GM12891 (cell line): ENCODE data around the gene RNF145.

Experiments used
- PAX5 ChIP-seq: IDR thresholded peaks from 2 replicates; pipeline ENCODE4 v1.6.1; 2011; ENCODE audit warnings: low read length, moderate library complexity, mild to moderate bottlenecking; ENCODE audit not compliant: insufficient read depth, severe bottlenecking
- POLR2A ChIP-seq: IDR thresholded peaks from 2 replicates; pipeline ENCODE4 v1.6.1; 2011; ENCODE audit warnings: low read depth, low read length, control low read depth
- POLR2AphosphoS5 ChIP-seq: IDR thresholded peaks from 2 replicates; pipeline ENCODE4 v1.6.1; 2011; ENCODE audit warnings: low read depth, low read length, control low read depth
- POU2F2 ChIP-seq: IDR thresholded peaks from 2 replicates; pipeline ENCODE4 v1.6.1; 2011; ENCODE audit warnings: low read depth, mild to moderate bottlenecking, control low read depth, low read length, moderate library complexity
- SPI1 ChIP-seq: IDR thresholded peaks from 2 replicates; pipeline ENCODE4 v1.6.1; 2011; ENCODE audit warnings: low read depth, low read length, control low read depth
- TAF1 ChIP-seq: IDR thresholded peaks from 2 replicates; pipeline ENCODE4 v1.6.1; 2011; ENCODE audit warnings: low read depth, low read length, control low read depth

GRCh38 chr5:159152876-159153275 lies 56.5 kb downstream of the RNF145 start:
- no peak for TF ChIP-seq POLR2A
- no peak for TF ChIP-seq POLR2AphosphoS5
- TF ChIP-seq TAF1 = no peak
- TF ChIP-seq POU2F2 = no peak
- TF ChIP-seq PAX5 = no peak
- TF ChIP-seq SPI1 = no peak
